HG02798 (cell line): ENCODE results near the gene SULT1E1.

ENCODE experiments used
- ATAC-seq: cut with Tn5 transposase; IDR thresholded peaks from one replicate; pipeline ENCODE4 v1.9.1; 2021; ENCODE audit warnings: mild to moderate bottlenecking; ENCODE audit not compliant: unreplicated experiment, poor library complexity

SULT1E1 gene, protein sequence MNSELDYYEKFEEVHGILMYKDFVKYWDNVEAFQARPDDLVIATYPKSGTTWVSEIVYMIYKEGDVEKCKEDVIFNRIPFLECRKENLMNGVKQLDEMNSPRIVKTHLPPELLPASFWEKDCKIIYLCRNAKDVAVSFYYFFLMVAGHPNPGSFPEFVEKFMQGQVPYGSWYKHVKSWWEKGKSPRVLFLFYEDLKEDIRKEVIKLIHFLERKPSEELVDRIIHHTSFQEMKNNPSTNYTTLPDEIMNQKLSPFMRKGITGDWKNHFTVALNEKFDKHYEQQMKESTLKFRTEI

DNA sequence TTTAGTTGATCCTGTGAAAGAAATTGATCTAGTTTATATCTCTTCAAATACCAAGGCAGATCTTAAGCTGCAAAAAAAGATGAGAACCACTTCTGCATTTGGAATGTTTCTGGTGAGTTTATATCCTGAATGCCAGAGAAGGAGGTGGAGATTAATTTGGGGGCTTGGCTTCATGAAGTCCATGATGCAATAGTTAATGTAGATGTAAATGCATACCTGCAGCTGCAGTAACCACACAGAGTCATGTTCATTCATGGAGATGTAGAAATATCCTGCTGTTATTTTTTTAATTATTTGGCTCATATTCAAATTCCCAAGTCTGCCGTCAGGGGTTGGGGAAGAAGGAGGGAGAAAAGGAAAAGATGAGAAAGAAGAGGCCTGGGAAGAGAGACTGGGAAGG lies at the start of gene SULT1E1:
Gene SULT1E1 (minus strand): TSS at position 94 of the 400 bp plus-strand sequence. CDS start 2,501 bp downstream, outside the sequence.
- ATAC-seq, result no peak

DNA sequence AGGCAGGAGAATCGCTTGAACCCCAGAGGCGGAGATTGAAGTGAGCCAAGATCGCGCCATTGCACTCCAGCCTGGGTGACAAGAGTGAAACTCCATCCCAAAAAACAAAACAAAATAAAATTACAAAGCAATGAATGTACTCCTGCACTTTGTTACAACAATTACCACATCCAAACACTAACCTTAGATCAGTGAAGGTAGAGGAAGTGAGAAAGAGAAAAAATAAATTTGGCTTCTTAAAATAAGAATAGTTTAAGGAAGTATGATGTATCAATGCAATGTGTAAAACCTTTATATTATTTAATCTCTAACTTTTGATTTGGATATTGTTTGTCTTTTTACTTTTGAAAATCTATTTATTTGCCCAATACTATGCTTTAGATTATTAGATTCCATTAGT lies 49.2 kb upstream of the SULT1E1 start:
- no peak for ATAC-seq

DNA sequence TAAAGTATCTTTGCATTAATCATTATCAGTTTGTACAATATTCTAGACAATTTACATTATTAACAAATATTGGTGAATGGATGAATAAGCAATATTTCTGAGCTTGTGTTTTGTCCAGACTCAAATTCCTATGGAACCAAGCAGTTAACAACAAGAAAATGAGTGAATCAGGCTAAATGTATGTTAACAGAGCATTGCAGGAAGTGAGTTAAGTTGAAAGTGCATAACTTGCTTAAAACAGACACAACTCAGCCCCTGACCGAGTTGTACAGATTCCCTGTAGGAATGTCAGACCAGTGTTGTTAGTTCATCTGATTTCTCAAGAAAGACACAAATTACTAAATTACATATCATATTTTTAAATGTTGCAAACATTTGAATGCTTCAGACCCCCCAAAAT lies 47.2 kb upstream of the SULT1E1 start:
- no peak for ATAC-seq

DNA sequence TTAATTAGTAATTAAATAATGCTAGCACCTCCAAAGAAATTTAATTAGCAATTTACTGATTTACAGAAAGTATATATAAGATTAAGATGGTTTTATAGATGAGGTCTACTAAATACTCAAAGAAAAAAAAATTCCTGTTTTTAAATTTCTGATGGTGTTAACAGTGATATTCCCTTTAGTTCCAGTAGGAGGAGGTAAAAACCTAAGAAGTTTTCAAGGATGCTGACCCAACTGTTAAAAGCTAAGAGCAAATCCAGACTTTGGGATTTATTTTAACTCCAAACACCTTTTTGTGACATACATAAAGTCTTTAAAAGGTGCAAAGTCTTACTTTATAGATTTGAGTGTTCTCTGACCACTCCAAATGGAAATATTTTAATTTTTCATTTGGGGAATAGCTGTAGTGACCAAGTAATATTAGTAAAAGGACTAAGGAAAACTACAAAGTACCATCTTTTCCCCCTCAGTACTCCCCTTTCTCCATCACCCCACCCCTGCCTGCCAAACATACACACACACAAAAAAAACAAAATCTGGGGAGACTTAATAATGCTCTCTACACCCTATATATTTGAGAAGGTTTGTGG lies 36.7 kb upstream of the SULT1E1 start:
- ATAC-seq, result no peak

DNA sequence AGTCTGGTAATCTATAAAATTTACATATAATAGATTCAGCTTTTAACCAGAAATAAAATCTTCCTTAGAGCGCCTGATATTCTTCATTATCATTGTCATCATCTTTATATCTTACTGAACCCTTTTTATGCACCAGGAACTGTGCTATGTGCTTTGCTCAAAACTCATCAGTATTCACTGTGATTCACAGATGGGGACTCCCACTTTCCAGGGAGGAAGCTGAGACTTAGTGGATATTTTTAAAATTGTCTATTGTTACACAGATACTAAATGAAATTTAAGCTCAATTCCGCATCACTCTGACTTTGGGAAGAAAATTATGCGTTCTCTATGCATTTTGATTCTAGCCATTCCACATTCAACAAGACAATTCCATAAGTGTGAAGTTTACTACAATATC lies 34.8 kb upstream of the SULT1E1 start:
- no peak for ATAC-seq

DNA sequence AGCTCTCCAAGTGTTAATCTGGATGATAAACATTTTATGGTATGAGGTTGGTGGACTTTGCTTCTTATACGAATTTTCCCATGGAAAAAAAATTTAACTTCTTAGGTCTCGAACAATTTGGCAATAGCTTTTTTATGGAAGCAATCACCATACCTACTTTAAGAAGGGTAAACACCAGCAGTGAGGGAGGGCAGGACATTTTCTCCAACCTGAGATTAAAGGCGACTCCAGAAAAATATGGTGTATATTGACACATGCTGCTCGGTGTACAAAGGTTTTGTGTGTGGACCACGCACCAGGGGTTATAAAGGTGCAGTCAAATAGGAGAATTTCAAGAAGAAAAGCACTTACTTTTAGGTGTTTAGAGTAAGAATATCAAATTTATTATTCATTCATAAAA lies 34.2 kb upstream of the SULT1E1 start:
- no peak for ATAC-seq

DNA sequence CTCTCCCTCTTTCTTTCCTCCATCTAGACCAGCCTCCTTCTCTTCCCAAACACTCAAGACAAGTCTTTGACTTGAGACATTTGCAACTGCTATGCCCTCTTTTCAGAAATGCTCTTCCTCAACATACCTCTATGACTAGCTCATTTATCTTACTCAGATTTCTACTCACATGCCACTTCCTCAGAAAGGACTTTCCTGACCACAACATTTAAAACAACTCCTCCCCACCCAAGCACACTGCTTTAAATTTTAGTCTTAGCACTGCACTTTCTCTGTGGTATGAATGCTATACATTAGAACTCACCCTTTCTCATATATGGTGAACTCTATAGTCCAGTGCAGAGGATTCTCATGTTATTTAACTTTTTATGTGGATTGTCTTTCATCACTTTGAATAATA lies 28.4 kb upstream of the SULT1E1 start:
- no peak for ATAC-seq

DNA sequence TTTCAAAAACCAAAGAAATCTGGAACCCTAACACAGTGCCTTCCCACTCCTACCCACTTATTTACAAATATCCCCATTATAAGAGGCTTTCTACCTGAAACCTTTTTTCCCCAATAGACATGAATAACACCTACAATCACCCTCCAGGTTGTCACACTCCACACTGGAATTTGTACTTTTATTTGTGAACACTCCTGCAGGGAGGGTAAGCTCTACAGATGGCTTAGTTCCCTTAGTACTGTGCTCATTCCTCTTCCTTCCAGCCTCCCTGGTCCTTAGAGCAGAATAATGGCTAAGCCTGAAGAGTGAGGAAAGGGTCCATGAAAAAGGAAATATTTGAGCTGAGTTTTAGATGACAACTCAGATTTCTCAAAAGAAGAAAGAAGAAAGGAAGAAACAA lies 22.2 kb upstream of the SULT1E1 start:
- no peak for ATAC-seq

DNA sequence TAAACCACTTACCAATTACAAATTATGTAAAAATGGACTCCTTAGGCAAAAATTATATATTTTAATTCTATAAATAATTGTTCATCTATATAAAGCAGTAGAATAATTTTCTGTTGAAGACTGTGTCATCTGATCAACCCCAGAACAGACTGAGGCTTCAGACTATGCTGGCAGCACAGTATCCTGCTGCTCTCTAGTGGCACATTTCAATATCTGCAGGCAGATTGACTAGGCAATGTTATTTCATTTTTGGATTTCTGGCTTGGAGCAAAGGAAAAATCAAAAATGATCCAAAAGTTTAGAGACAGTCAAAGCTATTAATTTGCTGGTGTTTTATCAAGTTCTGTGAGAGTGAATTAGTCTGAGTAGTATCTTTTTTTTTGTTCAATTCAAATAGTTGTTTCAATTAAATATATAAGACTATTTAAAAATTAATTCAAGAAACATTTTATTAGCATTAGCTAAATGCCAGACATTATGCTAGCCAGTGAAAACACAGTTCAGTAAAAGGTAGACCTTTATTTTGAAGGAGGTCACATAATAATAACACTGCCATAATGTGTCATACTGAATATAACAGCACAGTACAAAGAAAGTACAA lies 21.3 kb upstream of the SULT1E1 start:
- ATAC-seq, result peak; percentile 80

DNA sequence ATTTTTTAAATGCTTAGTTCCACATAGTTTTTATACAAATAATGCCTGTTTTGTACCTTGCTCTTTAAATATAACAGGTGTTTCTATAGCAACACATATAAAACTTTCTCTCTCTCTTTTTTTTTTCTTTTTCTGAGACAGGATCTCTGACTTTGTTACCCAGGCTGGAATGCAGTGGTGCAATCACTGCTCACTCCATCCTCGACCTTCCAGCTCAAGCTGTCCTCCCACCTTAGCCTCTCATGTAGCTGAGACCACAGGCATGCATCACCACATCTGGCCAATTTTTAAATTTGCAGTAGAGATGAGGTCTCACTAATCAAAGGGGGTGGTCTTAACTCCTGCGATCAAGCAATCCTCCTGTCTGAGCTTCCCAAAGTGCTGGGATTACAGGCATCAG lies 18.3 kb upstream of the SULT1E1 start:
- ATAC-seq, result no peak

DNA sequence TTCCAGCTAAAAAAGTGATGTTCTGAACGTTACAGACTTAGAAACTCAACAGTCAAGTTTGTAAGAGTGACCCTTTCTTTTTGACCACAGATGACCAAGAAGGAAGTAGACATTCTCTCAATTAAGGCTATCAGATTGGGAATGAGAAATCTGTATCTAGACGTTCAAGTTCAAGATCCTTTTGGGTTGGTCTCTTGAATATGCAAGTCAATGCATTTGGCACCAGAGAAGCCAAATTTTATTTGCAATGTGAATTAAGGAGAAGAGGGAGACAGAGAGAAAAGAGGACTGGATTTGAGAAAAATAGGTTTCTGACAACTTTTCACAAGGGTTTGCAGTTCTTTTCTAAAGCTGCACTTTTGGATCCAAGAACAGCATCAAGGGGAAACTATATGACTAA lies 17.5 kb upstream of the SULT1E1 start:
- ATAC-seq, result no peak

DNA sequence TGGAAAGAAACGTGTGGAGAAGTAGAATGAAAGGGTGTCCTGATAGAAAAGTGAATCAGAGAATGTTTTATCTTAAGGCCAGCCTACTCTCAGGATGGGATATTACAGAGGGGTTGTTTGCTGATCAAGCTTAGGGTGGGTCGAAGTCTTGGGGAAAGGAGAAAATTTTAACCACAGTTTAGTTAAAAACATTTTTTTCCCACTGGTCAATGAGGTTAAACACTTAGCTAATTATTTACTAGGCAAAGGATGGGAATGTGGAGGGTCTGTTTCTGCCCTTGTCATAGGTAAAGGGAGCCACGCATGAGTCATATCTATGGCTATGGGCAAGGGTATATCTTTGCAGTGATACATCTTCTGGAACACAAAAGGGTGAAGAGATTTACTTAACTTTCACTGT lies 16.1 kb upstream of the SULT1E1 start:
- ATAC-seq, result no peak

DNA sequence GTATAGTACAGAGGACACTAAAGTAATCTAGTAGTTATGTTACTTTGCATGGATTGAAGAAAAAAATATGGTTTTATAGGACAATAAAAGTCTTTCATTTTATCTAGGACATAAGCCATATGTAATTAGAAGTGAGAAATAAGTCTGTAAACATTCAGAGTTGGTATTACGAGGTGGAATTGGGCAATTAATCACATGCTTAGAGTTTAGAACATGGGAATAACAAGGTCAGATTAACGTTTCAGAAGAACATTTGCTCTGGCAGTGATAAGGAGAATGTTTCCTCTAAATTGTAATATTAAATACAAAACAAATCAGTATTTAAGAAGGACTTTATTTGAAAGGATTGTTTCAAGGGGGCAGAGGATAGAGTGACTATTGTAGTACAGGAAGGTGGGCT lies 15.6 kb upstream of the SULT1E1 start:
- no peak for ATAC-seq

DNA sequence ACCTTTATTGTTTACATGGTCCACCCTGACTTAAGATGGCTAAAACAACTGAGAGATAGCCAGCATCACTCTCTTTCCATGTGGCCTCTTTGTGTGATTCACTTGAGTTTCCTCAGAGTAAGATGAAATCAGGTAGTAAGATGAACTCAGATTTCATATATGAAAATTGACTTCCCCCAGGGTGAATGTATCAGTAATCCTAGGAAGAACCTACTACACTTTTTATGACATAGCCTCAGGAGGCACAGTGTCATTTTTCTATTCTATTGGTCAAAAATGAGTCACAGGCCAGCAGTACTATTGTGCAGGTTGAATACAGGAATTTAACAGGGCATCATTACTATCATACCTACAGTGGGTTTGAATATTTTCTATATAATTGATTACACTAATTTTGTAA lies 14.6 kb upstream of the SULT1E1 start:
- ATAC-seq, result no peak

DNA sequence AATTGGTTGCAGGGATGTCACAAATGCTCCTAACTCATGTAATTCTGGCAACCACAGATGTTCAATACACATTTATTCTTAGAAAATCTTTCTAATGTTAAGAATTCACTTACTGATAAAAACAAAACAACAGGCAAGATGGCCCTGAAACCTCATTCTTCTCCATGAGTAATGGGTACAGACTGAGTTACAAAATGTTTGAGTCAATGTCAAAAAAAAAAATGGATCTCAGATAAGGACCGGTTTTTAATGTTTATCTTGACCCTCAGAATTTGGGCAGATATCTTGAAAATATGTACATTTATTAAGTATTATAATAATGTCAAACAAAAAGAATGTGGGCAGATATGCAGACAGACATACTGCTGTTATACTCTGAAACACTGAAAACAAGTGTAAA lies 1.8 kb upstream of the SULT1E1 start:
- ATAC-seq, result no peak

DNA sequence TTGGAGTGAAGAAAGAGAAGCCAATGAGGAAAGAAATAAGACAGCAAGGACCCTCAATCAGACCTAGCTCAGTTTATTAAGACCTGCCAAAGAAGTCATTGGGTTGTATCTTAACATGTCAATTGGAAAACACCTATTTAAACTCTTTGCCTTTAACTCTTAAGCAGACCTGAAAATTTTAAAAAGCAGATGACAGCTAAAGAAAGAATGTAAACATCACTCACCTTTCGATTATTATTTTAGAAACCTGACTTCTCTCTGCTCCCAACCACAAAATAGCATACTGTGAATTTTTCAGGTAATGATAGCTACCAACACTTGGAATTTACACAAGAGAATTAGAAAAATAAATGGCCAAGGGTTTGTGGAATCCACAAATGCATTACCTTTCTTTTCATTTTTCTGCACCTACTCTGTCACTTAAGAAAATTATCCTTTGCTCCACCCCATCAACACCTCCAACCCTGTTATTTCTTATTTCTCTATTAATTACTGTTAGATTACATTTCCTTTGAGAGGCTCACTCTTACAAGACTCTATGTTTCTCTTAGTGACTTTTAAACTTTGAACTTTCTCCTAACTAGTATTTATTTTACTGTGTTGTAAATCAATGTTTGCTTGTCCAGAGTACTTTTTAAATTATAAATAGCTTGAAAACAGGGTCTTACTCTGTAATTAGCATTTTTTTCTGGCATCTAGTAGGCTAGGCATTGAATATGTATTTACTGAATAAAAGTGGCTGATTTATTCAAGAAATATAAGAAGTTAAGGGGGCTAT lies 765 bp upstream of the SULT1E1 start:
- ATAC-seq, result no peak

DNA sequence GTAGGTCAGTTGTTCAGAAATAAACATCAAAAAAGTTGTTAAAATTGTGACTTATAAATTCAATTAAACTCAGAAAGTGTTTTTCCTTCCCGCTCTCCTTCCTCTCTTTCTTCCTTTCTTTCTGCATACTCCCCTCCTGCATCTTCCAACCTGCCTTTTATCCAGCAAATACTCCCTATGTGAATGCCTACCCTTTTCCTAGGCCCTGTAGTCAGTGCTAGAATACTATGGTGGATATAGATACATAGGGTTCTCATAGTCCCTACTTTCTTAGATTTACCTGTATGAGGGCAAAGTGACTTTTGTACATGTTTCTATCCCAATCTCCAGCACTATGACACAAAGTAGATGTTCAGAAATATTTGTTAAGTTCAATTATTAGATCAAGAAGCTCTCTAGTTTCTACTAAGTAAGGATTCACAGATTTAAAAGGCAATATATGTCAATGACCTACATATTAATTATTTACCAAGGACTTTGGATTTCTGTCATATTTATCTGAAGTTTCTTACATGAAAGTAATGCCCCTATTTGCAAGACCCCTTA lies 732 bp downstream of the SULT1E1 start:
- ATAC-seq, result no peak

DNA sequence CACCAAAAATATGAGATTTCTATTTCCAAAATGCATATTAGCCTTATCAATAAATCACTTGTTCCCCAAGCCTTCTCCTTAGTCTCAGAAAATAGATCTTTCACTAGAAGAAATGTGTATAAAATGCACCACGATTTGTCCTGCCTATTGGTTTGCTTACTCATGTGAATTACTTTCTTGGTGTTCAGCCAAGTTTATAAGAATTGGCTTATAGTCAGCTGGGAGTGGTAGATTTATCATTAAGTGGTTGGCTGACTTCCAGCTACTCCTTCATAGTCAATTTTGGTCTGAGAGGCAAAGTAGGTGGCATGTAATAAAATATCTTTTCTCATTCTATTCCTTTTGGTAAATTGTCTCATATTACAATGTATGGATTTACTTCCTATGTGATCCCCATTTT lies 1.3 kb downstream of the SULT1E1 start:
- no peak for ATAC-seq

DNA sequence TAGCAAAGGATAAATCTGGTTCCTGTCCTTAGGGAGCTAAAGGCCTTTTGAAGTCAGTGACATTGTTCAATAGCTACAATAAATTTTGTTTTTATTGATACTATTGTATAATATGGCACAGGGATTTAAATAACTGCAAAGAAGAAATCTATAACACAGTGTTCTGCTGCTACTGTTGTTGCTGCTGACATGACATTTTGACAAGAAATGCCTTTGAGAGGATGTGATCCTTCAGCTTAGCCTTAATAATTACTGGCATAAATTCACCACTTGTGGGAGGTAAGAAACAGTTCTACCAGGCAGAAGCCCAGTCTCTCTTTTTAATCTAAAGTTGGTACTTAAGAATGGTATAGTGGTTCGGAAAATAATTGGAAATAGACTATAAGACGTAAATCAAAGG lies 4.1 kb downstream of the SULT1E1 start:
- no peak for ATAC-seq

DNA sequence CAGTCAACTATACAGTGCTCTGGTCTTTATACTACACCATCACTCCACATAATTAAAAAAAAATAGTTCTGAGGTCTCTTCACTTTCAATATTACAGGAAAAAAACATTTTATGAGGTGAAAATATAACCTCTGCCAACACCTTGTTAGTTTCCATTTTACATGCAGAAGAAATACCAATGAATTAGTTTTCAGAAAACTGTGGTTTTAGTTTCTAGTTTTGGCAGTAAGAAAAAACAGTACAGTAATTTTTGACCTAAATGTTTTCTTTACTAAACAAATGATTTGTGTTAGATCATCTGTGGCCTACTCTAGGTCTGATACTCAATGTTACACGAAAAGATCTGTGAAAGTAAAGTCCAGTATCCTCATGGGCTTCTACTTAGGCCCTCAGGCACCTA lies 10.0 kb downstream of the SULT1E1 start:
- peak; percentile 74 for ATAC-seq

DNA sequence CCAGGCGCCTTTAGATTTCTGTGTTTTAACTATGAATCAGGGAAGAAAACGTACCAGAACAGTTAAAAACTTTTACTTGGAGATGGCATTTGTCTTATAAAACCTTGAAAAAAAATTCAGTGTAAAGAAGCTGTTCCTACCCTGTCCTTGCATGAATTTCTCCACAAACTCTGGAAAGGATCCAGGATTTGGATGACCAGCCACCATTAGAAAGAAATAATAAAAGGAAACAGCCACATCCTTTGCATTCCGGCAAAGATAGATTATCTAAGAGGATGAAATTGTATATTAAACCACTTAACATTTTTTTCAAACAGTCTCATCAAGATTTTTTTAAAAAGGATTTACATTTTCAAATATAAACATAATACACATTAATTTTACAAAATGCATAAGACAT lies 10.6 kb downstream of the SULT1E1 start:
- ATAC-seq, result no peak
